Mammary epithelial cell (primary cell): ENCODE data around the gene OS9.
"Not testable (repeated sequence)": the region's sequence is repeated elsewhere in the genome, so short reads cannot be mapped to it uniquely, and the experiment has no call there.

Experiments used
- EZH2 ChIP-seq: IDR thresholded peaks from 2 replicates; pipeline ENCODE4 v1.6.1; 2012; ENCODE audit warnings: low read length, inconsistent platforms, borderline replicate concordance
- TF ChIP-seq, protein P1 (sequence below), 2 donors: IDR thresholded peaks in 1 of 2; conservative IDR thresholded peaks in 1 of 2; 2 replicates each; pipeline ENCODE4 v1.5.1; 2011 to 2012; ENCODE audit warnings: inconsistent platforms in 2 of 2, low read length in 2 of 2, mild to moderate bottlenecking in 2 of 2, control low read depth in 1 of 2, low read depth in 1 of 2; ENCODE audit not compliant: insufficient read depth in 1 of 2; ENCODE audit errors: extremely low read depth in 1 of 2

DNA sequence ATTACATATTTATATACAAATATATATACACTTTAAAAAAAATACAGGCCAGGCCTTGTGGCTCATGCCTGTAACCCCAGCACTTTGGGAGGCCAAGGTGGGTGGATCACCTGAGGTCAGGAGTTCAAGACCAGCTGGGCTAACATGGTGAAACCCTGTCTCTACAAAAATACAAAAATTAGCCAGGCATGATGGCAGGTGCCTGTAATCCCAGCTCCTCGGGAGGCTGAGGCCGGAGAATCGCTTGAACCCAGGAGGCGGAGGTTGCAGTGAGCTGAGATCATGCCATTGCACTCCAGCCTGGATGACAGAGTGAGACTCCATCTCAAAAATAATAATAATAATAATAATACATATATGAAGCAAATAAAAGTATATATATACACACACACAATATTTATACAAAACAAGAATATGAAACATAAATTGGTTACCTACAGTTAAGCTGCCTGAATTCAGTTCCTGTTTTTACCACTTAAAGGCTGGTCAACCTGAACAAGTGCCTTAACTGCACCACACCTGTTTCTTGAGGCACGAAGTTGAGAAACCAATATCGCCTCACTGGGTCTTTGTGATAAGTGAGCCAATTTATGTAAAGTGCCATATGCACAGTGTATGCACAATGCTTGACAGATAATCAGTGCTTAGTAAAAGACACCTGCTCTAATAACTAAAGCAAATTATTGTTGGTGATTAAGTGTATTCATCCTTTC lies 21.3 kb downstream of the OS9 start:
- TF ChIP-seq, protein P1, sequence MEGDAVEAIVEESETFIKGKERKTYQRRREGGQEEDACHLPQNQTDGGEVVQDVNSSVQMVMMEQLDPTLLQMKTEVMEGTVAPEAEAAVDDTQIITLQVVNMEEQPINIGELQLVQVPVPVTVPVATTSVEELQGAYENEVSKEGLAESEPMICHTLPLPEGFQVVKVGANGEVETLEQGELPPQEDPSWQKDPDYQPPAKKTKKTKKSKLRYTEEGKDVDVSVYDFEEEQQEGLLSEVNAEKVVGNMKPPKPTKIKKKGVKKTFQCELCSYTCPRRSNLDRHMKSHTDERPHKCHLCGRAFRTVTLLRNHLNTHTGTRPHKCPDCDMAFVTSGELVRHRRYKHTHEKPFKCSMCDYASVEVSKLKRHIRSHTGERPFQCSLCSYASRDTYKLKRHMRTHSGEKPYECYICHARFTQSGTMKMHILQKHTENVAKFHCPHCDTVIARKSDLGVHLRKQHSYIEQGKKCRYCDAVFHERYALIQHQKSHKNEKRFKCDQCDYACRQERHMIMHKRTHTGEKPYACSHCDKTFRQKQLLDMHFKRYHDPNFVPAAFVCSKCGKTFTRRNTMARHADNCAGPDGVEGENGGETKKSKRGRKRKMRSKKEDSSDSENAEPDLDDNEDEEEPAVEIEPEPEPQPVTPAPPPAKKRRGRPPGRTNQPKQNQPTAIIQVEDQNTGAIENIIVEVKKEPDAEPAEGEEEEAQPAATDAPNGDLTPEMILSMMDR (conservative IDR thresholded peaks at IDR 0.05 in 1 of 2, IDR thresholded peaks at IDR 0.05 in 1 of 2; ENCODE audit: extremely low read depth in 1 of 2, insufficient read depth in 1 of 2, low read depth in 1 of 2, low read length in 2 of 2): not testable (repeated sequence)
- TF ChIP-seq EZH2: not testable (repeated sequence)
